Activated naive CD4-positive, alpha-beta T cell treated with Interleukin-2 at 50 U/mL for 16 hours (primary cell): ENCODE measurements around the gene ACP4.
A peak's percentile ranks its signal among the peaks of the same experiment; 100 is the strongest.
"Not testable (repeated sequence)": the region's sequence is repeated elsewhere in the genome, so short reads cannot be mapped to it uniquely, and the experiment has no call there.

ENCODE experiments used
- DNase-seq: peaks from one replicate; pipeline ENCODE4 v3.0.0-alpha.2; 2020

The ACP4 gene

GRCh38 chr19:50777830-50778303, 12.3 kb upstream of the ACP4 start:
- DNase-seq = no peak

GRCh38 chr19:50778906-50779430, 11.2 kb upstream of the ACP4 start:
- DNase-seq = no peak

DNA sequence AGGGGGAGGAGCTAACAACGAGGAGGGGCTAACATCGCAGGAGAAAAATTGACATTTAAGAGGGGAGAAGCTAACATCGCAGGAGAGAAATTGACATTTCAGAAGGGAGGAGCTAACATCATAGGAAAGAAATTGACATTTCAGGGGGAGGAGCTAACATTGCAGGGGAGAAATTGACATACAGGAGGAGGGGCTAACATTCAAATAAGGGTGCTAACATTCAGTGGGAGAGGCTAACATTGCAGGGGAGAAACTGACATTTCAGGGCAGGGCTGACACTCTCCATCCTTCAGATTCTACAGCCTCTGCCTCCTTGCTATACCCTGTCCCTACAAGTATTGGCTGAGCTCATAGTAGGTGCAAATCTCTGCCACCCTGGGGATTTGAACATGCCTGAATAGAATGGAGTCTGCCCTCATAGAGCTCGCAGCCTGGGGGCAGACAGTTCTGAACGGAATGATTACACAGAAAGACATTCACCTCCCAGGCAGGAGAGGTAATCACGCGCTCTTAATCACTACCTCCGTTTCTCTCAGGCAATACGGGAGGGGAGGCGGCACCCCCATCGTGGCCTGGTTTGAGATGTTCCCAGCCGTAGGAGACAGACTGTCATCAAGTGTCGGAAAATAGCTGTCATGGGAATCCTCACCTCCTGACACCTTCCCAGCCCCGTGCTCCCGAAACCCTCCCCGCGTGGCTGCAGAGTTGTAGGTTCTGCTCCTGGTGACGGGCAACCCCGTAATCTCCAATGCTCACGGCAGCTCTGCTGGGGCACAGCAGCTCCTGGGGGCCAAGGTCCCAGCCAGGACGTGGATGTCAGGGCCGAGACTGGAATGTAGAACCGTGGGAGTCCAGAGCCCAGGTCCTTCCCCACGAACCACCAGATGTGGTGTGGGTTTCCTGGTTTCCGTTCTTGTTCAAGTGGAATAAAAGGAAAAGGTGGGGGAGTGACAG, 10.4 kb upstream of the ACP4 start:
- no peak for DNase-seq

DNA sequence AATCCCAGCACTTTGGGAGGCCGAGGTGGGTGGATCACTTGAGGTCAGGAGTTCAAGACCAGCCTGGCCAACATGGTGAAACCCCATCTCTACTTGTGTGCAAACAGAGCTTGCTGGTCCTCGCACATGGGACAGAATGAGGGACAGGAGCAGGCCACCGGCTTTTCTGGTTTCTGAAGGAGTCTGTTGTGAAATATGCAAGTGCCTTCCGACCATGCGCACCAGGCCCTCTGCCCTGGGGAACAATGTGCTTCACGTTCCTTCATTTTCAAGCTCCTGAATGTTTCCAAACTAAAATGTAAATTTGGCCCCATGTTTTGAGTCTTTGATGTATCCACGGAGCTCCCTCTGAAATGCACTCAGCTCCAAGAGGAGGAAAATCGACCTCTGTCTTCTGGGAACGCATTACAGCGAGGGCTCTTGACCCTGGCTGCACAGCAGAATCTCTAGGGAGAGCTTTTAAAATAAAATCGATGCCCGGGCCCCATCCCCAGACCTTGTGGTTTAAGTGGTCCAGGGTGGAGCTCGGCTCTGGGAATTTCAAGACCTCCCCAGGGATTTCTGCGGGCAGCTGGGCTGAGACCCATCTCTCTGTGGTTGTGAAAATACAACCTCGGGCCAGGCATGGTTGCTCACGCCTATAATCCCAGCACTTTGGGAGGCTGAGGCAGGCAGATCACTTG, 9.3 kb upstream of the ACP4 start:
- no peak for DNase-seq

DNA sequence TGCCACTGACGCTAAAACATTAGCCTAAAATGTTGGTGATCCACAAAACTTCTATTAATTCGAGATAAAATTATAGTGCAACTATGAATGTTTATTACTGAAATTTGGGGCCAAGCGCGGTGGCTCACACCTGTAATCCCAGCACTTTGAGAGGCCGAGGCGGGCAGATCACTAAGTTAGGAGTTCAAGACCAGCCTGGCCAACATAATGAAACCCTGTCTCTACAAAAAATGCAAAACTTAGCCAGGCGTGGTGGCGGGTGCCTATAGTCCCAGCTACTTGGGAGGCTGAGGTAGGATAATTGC, 6.4 kb upstream of the ACP4 start:
- not testable (repeated sequence) for DNase-seq

DNA sequence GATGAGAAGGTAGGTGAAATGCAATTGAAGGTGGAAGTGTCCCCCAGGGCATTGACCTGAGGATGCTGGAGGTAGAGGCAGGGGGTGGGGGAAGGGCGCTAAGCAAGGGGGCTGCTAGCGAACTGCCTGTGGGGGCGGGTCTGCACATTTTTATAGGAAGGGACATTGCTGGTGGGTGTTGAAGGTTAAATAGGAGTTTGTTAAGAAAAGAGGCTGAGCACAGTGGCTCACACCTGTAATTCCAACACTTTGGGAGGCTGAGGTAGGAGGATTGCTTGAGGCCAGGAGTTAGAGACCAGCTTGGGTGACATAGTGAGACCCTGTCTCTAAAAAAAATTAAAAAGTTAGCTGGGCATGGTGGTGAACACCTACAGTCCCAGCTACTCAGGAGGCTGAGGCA, 5.5 kb upstream of the ACP4 start:
- no peak for DNase-seq

DNA sequence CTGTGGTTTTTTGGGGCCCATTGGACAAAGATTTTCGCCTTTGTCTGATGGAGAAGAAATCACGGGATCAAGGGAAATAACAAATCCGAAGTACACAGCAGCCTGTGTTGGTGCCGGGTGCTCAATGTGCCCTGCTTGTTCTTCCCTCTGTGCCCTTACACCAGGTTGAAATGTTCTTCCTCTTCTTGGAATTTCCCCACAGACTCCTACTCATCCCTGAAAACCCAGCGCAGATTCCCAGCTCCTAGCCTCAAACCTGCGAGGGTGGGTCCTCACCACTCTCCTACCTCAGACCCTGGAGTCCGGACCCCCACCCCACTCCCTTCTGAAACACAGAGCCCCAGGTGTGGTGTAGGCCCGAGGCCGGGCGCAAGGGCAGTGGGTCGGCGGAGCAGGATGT, 4.9 kb upstream of the ACP4 start:
- no peak for DNase-seq

GRCh38 chr19:50790922-50791467, 780 bp downstream of the ACP4 start:
- no peak for DNase-seq

DNA sequence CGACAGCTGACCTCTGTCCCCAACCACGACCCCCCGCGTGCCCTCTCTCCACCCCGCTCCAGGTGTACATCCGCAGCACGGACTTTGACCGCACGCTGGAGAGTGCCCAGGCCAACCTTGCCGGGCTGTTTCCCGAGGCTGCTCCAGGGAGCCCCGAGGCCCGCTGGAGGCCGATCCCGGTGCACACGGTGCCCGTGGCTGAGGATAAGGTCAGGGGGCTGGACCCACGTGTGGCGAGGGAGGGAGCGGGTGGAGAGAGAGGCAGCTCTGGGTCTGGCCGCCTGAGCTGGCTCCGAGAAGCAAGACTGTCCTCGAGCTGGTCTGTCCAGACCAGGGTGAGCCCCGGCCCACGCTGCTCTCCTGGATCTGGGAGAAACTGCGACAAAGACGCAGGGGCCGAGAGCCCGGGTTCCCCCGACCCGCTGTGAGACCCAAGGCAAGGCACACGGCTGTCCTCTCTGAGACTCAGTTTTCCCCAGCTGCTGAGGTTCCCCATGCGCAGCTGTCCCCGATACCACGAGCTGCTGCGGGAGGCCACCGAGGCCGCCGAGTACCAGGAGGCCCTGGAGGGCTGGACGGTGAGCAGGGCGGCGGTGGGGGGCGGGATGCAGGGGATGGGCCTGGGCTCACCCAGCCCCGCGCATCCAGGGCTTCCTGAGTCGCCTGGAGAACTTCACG, 1.5 kb downstream of the ACP4 start:
- DNase-seq = no peak

DNA sequence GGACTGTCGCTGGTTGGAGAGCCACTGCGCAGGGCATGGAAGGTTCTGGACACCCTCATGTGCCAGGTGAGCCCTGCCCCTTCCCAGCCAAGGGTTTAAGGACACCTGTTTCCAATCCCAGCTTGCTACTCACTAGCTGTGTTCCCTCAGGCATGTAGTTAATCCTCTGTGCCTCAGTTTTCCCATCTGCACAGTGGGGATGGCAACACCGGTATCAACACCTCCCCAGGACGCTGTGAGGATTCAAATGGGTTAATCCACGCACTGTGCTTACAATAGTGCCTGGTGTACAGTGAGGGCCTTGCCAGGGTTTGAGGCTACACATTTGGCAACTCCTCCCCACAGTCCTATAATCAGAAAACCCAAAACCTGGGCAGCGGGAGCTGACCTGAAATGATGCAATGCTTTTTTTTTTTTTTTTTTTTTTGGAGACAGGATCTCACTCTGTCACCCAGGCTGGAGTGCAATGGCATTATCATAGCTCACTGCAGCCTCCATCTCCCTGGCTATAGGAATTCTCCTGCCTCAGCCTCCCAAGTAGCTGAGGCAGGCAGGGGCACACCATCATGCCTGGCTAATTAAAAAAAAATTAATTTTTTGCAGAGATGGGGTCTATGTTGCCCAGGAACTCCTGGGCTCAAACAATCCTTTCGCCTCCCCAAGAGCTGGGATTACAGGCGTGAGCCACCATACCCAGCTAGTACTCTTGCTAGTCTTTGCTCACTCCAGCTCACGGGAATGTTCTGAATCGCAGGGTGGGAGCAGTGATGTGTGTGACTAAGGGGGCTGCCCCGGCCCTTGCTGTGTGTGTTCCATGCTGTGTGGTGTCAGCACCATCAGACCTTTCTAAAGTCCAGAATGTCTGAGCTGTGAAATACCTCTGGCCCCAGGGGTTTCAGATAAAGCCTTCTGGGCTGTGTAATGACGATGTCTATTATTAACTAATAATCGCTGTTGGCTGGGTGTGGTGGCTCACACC, 2.3 kb downstream of the ACP4 start:
- DNase-seq = no peak

GRCh38 chr19:50793558-50794065, 3.4 kb downstream of the ACP4 start:
- DNase-seq = no peak

DNA sequence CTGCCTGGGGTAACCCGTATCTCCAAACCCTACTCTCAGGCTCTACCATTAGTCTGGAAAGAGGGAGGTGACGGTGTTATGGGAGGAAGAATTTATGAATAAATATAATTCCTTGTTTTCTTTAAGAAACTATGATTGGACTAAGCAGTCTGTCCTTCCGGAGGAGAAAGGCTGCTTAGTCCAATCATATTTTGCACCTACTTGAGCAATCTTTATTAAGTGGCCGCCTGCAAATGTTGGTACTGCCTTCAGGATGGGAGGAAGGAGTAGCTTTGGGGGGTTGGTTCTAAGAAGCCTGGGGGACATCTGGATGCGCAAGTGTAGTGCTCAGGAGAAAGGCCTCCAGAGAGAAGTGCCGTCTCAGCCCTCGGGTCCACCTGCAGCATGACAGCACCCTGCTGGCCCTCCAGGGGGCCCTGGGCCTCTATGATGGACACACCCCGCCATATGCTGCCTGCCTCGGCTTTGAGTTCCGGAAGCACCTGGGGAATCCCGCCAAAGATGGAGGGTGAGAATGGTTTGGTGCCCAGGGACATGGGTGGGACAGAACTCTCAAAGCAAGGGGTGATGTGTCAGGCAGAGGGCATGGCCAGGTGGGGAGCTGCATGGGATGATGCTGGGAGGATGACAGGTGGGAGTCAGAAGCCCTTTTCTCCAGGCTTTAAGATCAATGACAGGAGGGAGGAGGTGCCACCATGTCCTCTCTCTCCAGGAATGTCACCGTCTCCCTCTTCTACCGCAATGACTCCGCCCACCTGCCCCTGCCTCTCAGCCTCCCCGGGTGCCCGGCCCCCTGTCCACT, 4.1 kb downstream of the ACP4 start:
- peak; percentile 27 for DNase-seq

- DNase-seq = no peak
Observed at GRCh38 chr19:50794876-50795663, 4.9 kb downstream of the ACP4 start.

DNA sequence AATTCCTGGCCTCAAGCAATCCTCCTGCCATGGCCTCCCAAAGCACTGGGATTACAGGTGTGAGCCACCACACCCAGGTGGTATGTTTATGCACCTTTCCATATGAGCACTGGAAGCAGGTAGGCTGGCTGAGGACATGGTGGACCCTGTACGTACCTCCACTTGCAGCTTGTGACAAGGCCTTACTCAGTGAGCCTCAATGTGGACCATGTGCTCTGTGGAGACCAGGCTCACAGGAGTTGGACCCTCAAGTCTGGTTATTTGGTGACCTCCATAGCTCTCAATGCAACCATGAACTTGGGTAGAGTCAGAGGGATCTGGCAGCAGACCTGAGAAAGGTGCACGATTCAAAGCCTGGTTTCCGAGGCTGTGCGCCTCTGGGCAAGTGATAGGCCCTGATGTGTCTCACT, 5.5 kb downstream of the ACP4 start:
- DNase-seq = no peak

DNA sequence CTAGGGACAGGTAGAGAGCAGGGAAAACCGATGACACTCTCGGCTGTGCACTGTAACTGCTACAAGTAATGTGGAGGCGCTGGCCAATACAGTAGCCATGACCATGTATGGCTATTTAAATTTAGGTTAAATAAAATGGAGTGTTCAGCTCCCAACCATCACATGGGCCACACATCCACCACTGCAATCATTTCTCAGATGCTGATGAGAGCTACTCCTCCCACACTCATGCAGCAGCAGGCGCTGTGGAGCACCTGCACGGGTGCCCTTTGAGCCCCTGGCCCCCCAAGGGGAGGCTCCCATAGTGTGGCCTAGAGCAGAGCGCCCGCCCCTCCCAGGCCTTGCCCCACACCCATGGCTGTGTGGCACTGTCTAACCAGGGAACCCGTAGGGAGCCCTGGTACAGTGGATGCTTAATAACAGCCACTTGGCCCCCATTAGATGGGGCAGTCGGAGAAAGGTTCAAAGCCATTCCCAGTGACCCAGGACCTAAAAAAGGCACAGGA, 6.0 kb downstream of the ACP4 start:
- DNase-seq = no peak

GRCh38 chr19:50796634-50797428, 6.6 kb downstream of the ACP4 start:
- no peak for DNase-seq

DNA sequence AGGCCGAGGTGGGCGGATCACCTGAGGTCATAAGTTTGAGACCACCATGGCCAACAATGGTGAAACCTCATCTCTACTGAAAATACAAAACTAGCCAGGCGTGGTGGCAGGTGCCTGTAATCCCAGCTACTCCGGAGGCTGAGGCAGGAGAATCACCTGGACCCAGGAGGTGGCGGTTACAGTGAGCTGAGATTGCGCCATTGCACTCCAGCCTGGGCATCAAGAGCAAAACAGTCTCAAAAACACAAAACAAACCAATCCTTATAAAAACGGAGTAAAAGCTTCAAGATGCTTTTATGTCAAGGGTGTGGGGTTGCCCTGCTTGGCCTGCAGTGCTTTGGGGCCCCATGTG, 7.2 kb downstream of the ACP4 start:
- no peak for DNase-seq

DNA sequence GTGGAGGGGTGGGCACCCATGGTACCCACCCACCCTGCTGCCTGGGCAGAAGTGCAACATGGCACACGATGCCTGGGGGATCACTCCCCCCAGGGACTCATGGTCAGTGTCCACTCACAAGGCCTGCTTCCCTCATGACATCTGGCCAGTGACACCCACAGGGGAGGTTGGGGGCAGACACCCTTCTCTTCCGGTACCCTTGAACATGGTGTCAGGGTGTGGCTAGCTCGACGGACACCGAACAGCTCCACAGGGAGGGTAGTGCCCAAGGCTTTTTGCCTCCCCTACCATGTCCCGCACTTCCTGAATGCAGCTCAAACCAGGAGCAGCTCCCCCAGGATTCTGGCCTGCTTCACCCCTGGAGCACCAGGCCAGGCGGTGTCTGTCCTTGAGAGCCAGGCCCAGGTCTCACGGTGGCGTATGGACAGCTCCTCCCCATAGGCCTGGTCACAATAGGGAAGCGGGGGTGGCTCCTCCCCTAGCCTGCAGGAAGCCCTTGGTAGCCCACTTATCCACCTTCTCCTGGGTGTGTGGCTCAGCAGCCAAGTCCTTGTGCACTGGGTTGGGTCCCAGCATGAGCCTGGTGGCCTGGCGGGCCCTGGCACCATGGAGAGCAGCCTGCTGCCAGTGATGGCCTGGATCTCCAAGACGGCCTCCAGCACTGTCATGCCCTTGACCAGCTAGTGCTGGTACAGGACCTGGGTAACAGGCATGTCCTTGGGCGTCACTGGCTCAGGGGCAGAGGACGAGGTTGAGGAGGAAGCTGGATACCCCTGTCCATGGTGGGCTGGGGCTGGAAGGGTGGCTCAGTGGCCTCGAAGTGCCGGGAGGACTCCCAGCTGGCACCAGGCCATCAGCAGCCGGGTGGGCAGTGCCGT, 7.8 kb downstream of the ACP4 start:
- no peak for DNase-seq
